Smooth muscle cell (in vitro differentiated cells): Measurements from ENCODE around the gene COLEC12. TPM values are rescaled to one million over a fixed set of nuclear protein-coding genes. Genes with fewer than 3 reads are reported as not detected.

Experiments
- DNase-seq: peaks from one replicate; lab custom pipeline; 2025; ENCODE audit not compliant: unreplicated experiment; lab: John Stamatoyannopoulos, UW
- H2AFZ ChIP-seq: fragments of 200-600 bp; sonication (generic); 2 replicates; pipeline ENCODE4 v1.6.0; 2016; ENCODE audit warnings: antibody characterized with exemption, low read depth, mild to moderate bottlenecking
- H3F3A ChIP-seq: fragments of 200-600 bp; sonication (generic); 2 replicates; pipeline ENCODE4 v1.6.0; 2017; ENCODE audit warnings: antibody characterized with exemption, low read depth
- H3K27ac ChIP-seq: fragments of 200-600 bp; sonication (generic); 2 replicates; pipeline ENCODE4 v1.5.1; 2016; ENCODE audit warnings: low read depth, mild to moderate bottlenecking
- H3K27me3 ChIP-seq: fragments of 200-600 bp; sonication (generic); 2 replicates; pipeline ENCODE4 v1.6.1; 2016; ENCODE audit warnings: low read depth, mild to moderate bottlenecking
- H3K36me3 ChIP-seq: fragments of 200-600 bp; sonication (generic); 2 replicates; pipeline ENCODE4 v1.5.1; 2016; ENCODE audit warnings: low read depth
- H3K4me1 ChIP-seq: fragments of 200-600 bp; sonication (generic); 2 replicates; pipeline ENCODE4 v1.5.1; 2016; ENCODE audit warnings: low read depth
- H3K4me2 ChIP-seq: fragments of 200-600 bp; sonication (generic); 2 replicates; pipeline ENCODE4 v1.6.0; 2016; ENCODE audit warnings: mild to moderate bottlenecking
- H3K4me3 ChIP-seq: fragments of 200-600 bp; sonication (generic); 2 replicates; pipeline ENCODE4 v1.5.1; 2016; ENCODE audit warnings: mild to moderate bottlenecking
- H3K79me2 ChIP-seq: fragments of 200-600 bp; sonication (generic); 2 replicates; pipeline ENCODE4 v1.6.0; 2016; ENCODE audit warnings: low read depth, mild to moderate bottlenecking
- H3K9ac ChIP-seq: fragments of 200-600 bp; sonication (generic); 2 replicates; pipeline ENCODE4 v1.6.0; 2016; ENCODE audit warnings: low read depth
- H3K9me3 ChIP-seq: fragments of 200-600 bp; sonication (generic); replicated peaks from 2 replicates; pipeline ENCODE4 v1.5.1; 2016; ENCODE audit warnings: low read depth
- H4K20me1 ChIP-seq: fragments of 200-600 bp; sonication (generic); 2 replicates; pipeline ENCODE4 v1.6.0; 2016; ENCODE audit warnings: low read depth
- CTCF ChIP-seq: fragments of 200-600 bp; sonication (generic); IDR thresholded peaks from 2 replicates; pipeline ENCODE4 v1.5.1; 2017; ENCODE audit warnings: borderline replicate concordance, mild to moderate bottlenecking, antibody characterized with exemption; ENCODE audit not compliant: insufficient read depth, poor library complexity, severe bottlenecking
- WGBS: methylation state at CpG from one replicate; pipeline ENCODE4 v1.1.7; 2016; ENCODE audit warnings: low lambda C conversion rate; 5-methylcytosine and 5-hydroxymethylcytosine counted together
- polyA plus RNA-seq: library from polyadenylated mRNA; unstranded; fragments of >200 nt; fragmentation: Nextera tagmentation; extraction: Ambion mirVana; gene quantifications from 2 replicates; pipeline ENCODE4 v1.2.1, GENCODE V29; 2016
- total RNA-seq: library from RNA; depleted of rRNA; stranded (reverse); fragments of >200 nt; gene quantifications from 2 replicates; pipeline ENCODE4 v1.2.3, GENCODE V29; 2014

COLEC12 gene
- total and polyA plus RNA-seq, 2 experiments from 2014 or later = 10.8 to 13.7 TPM

GRCh38 chr18:318791-319291, 181.7 kb downstream of the COLEC12 start:
- no peak overlapping the region for H3K9ac ChIP-seq
- no peak overlapping the region for H3K4me2 ChIP-seq
- no peak overlapping the region for H2AFZ ChIP-seq
- peaks cover 2% of the 10 kb centered on the region for H3F3A ChIP-seq
- H3K79me2 ChIP-seq = no peaks in the 10 kb centered on the region
- no peaks in the 10 kb centered on the region for H4K20me1 ChIP-seq
- TF ChIP-seq CTCF = no peak
- no peaks in the 10 kb centered on the region for H3K27me3 ChIP-seq
- H3K27ac ChIP-seq = no peak overlapping the region
- WGBS = 96% methylated on average over 9 of the region's 9 CpGs
- H3K9me3 ChIP-seq = no peaks in the 10 kb centered on the region
- DNase-seq = no peak
- H3K4me3 ChIP-seq = no peak overlapping the region
- no peaks in the 10 kb centered on the region for H3K36me3 ChIP-seq
- no peaks in the 10 kb centered on the region for H3K4me1 ChIP-seq

DNA sequence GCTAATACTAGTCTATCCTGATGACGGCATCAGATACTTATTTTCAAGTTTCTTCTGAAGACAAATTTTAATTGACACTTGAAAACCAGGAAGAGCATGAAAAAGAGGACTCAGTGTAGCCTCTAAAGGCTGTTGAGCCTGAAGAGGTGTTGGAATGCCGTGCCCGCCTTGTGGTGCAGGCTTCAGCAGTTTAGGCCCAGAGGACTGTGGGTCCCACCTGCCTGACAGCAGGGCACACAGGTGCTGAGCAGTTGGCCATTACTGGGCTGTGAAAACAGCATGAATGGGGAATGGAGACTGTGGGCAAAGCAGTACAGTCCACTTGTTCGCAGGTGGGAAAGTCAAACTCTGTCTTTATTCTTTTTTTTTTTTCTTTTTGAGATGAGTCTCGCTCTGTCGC, 182.9 kb downstream of the COLEC12 start:
- DNase-seq = no peak
- no peaks in the 10 kb centered on the region for H3F3A ChIP-seq
- H3K4me2 ChIP-seq = no peak overlapping the region
- H3K4me1 ChIP-seq = no peaks in the 10 kb centered on the region
- H3K9ac ChIP-seq = no peak overlapping the region
- H3K9me3 ChIP-seq = no peaks in the 10 kb centered on the region
- no peak overlapping the region for H3K27ac ChIP-seq
- H3K27me3 ChIP-seq = no peaks in the 10 kb centered on the region
- no peaks in the 10 kb centered on the region for H4K20me1 ChIP-seq
- H3K79me2 ChIP-seq = no peaks in the 10 kb centered on the region
- H3K36me3 ChIP-seq = no peaks in the 10 kb centered on the region
- WGBS = 100% methylated on average over 4 of the region's 6 CpGs
- H2AFZ ChIP-seq = no peak overlapping the region
- no peak for TF ChIP-seq CTCF
- no peak overlapping the region for H3K4me3 ChIP-seq

DNA sequence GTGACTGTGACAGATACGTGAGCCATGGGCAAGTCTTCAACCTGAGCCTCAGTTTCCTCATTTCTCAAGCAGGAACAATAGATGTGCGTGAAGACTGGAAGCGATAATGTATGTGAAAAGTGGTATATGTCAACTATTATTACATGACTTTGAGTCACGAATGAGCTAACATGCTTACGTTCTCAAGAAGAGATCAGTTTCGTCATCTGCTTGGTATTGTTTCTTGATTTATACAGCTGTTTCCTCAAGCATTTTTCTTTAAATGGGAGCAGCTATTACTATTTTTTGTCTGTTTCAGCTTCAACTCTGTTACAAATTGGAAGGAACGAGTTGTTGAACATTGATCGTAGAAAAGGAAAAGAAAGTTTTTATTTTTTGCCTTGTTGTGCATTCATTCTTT, 184.1 kb downstream of the COLEC12 start:
- Histone ChIP-seq H4K20me1 (no peaks in the 10 kb centered on the region), H3K4me1 (no peaks in the 10 kb centered on the region), H3K79me2 (no peaks in the 10 kb centered on the region), H3F3A (no peaks in the 10 kb centered on the region), H3K4me2 (no peak overlapping the region), H3K27ac (no peak overlapping the region), H3K4me3 (no peak overlapping the region), H2AFZ (no peak overlapping the region), H3K9me3 (no peaks in the 10 kb centered on the region), H3K36me3 (no peaks in the 10 kb centered on the region), H3K27me3 (no peaks in the 10 kb centered on the region), H3K9ac (no peak overlapping the region)
- no peak for DNase-seq
- 93% methylated on average over 8 of the region's 8 CpGs for WGBS
- TF ChIP-seq CTCF = no peak

DNA sequence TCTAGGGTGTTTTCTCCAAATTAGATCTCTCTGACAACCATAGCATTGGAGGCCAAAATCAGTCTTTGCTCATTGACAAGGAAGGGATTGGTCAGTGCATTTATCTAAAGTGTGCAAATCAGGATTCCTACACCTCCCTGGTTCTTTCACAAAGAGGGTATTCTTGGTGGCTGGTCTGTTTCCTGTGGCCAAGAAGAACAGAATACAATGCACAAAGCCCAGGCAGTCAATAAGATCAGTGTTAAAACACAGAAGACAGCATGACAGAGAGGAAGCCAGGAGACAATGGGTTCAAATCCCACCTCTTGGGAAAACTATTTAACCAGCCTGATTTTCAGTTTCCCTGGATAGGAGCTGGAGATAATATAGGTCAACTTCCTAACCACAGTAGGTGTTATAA, 186.6 kb downstream of the COLEC12 start:
- H3K4me3 ChIP-seq = no peak overlapping the region
- H3K27ac ChIP-seq = no peak overlapping the region
- DNase-seq = no peak
- no peak overlapping the region for H3K9ac ChIP-seq
- H3K4me2 ChIP-seq = no peak overlapping the region
- H2AFZ ChIP-seq = no peak overlapping the region
- H3K36me3 ChIP-seq = no peaks in the 10 kb centered on the region
- H4K20me1 ChIP-seq = no peaks in the 10 kb centered on the region
- TF ChIP-seq CTCF = no peak
- peaks cover 2% of the 10 kb centered on the region for H3K27me3 ChIP-seq
- no peaks in the 10 kb centered on the region for H3K9me3 ChIP-seq
- H3K4me1 ChIP-seq = no peaks in the 10 kb centered on the region
- H3F3A ChIP-seq = no peaks in the 10 kb centered on the region
- H3K79me2 ChIP-seq = no peaks in the 10 kb centered on the region
